Activated T-helper 17 cell treated with anti-CD3 and anti-CD28 coated beads, Interleukin-2, amount 50 U/mL, for 72 hours (primary cell): ENCODE results near the gene HYLS1. TPM values are rescaled to one million over a fixed set of nuclear protein-coding genes. Genes with fewer than 3 reads are reported as not detected.
"Not testable (repeated sequence)": the region's sequence is repeated elsewhere in the genome, so short reads cannot be mapped to it uniquely, and the experiment has no call there.

Experiments
- ATAC-seq: fragments of 150-1000 bp; cut with Tn5 transposase; replicated peaks from 2 replicates; pipeline ENCODE4 v1.10.0; 2021; ENCODE audit warnings: mild to moderate bottlenecking, moderate library complexity
- H3K27ac Mint-ChIP-seq: one replicate; pipeline ENCODE4 v1.8.0; 2022; ENCODE audit warnings: mixed read lengths
- H3K27me3 Mint-ChIP-seq: one replicate; pipeline ENCODE4 v1.8.0; 2022; ENCODE audit warnings: mixed read lengths
- H3K36me3 Mint-ChIP-seq: one replicate; pipeline ENCODE4 v1.8.0; 2022; ENCODE audit warnings: low read depth, mild to moderate bottlenecking, mixed read lengths
- H3K4me1 Mint-ChIP-seq: one replicate; pipeline ENCODE4 v1.8.0; 2022; ENCODE audit warnings: mixed read lengths
- H3K4me3 Mint-ChIP-seq: one replicate; pipeline ENCODE4 v1.8.0; 2022; ENCODE audit warnings: mild to moderate bottlenecking, mixed read lengths
- H3K9me3 Mint-ChIP-seq: one replicate; pipeline ENCODE4 v1.8.0; 2022; ENCODE audit warnings: mixed read lengths
- total RNA-seq, 2 donors: library from RNA; stranded (reverse); gene quantifications; one replicate each; pipeline ENCODE4 v1.2.3, GENCODE V29; 2022

HYLS1 gene
- total RNA-seq, 2 donors from 2014 or later: 7.7 to 9.2 TPM

GRCh38 chr11:125890447-125891100 lies 3.1 kb downstream of the HYLS1 start:
- Mint-ChIP-seq H3K4me1 (peaks cover 14% of the 10 kb centered on the region), H3K4me3 (no peak overlapping the region), H3K27ac (no peak overlapping the region), H3K27me3 (no peaks in the 10 kb centered on the region), H3K36me3 (peaks cover 54% of the 10 kb centered on the region), H3K9me3 (no peaks in the 10 kb centered on the region)
- no peak for ATAC-seq

GRCh38 chr11:125892071-125892470 lies 4.6 kb downstream of the HYLS1 start:
- ATAC-seq: no peak
- no peaks in the 10 kb centered on the region for H3K27me3 Mint-ChIP-seq
- H3K36me3 Mint-ChIP-seq: peaks cover 66% of the 10 kb centered on the region
- H3K27ac Mint-ChIP-seq: peak overlapping the region; percentile 32
- H3K4me3 Mint-ChIP-seq: no peak overlapping the region
- no peaks in the 10 kb centered on the region for H3K9me3 Mint-ChIP-seq
- H3K4me1 Mint-ChIP-seq: peaks cover 17% of the 10 kb centered on the region

GRCh38 chr11:125892994-125893393 lies 5.5 kb downstream of the HYLS1 start:
- H3K9me3 Mint-ChIP-seq: no peaks in the 10 kb centered on the region
- no peaks in the 10 kb centered on the region for H3K27me3 Mint-ChIP-seq
- H3K4me1 Mint-ChIP-seq: peaks cover 12% of the 10 kb centered on the region
- peaks cover 68% of the 10 kb centered on the region for H3K36me3 Mint-ChIP-seq
- H3K4me3 Mint-ChIP-seq: no peak overlapping the region
- ATAC-seq: no peak
- peak overlapping the region; percentile 32 for H3K27ac Mint-ChIP-seq

GRCh38 chr11:125901872-125902271 lies 14.4 kb downstream of the HYLS1 start:
- Mint-ChIP-seq H3K4me1 (peaks cover 26% of the 10 kb centered on the region), H3K9me3 (no peaks in the 10 kb centered on the region), H3K27ac (peak overlapping the region; percentile 65), H3K36me3 (peaks cover 45% of the 10 kb centered on the region), H3K4me3 (peak overlapping the region; percentile 89), H3K27me3 (peaks cover 15% of the 10 kb centered on the region)
- ATAC-seq: no peak

- ATAC-seq: no peak
- peaks cover 40% of the 10 kb centered on the region for H3K36me3 Mint-ChIP-seq
- peaks cover 15% of the 10 kb centered on the region for H3K27me3 Mint-ChIP-seq
- H3K4me1 Mint-ChIP-seq: peaks cover 24% of the 10 kb centered on the region
- H3K27ac Mint-ChIP-seq: peak overlapping the region; percentile 84
- H3K4me3 Mint-ChIP-seq: peak overlapping the region; percentile 89
- no peaks in the 10 kb centered on the region for H3K9me3 Mint-ChIP-seq
These were observed 14.9 kb downstream of the HYLS1 start for GRCh38 chr11:125902277-125902926.

- Mint-ChIP-seq H3K27me3 (peaks cover 19% of the 10 kb centered on the region), H3K4me3 (peak within 1 kb of the TSS; percentile 89), H3K4me1 (peaks cover 24% of the 10 kb centered on the region), H3K27ac (peak within 1 kb of the TSS; percentile 84), H3K9me3 (no peaks in the 10 kb centered on the region), H3K36me3 (peaks cover 33% of the 10 kb centered on the region)
- ATAC-seq: peak; percentile 91
These were observed 15.7 kb downstream of the HYLS1 start, which contains the start of gene PUS3 for GRCh38 chr11:125902927-125903710. TSS of gene PUS3 (minus strand) at chr11:125903206. CDS start at chr11:125896284, 6,922 bp downstream.

- no peaks in the 10 kb centered on the region for H3K9me3 Mint-ChIP-seq
- ATAC-seq: peak; percentile 71
- H3K4me3 Mint-ChIP-seq: peak within 1 kb of the TSS; percentile 89
- H3K4me1 Mint-ChIP-seq: peaks cover 24% of the 10 kb centered on the region
- peak within 1 kb of the TSS; percentile 84 for H3K27ac Mint-ChIP-seq
- H3K36me3 Mint-ChIP-seq: peaks cover 29% of the 10 kb centered on the region
- H3K27me3 Mint-ChIP-seq: peaks cover 26% of the 10 kb centered on the region
These were observed 16.5 kb downstream of the HYLS1 start, which contains the start of gene DDX25 for GRCh38 chr11:125903711-125904659. TSS of gene DDX25 (plus strand) at chr11:125904508. CDS start at chr11:125904518, 10 bp downstream.

- no peak overlapping the region for H3K27ac Mint-ChIP-seq
- peaks cover 22% of the 10 kb centered on the region for H3K36me3 Mint-ChIP-seq
- peaks cover 19% of the 10 kb centered on the region for H3K4me1 Mint-ChIP-seq
- ATAC-seq: no peak
- H3K4me3 Mint-ChIP-seq: peak overlapping the region; percentile 89
- peaks cover 26% of the 10 kb centered on the region for H3K27me3 Mint-ChIP-seq
- no peaks in the 10 kb centered on the region for H3K9me3 Mint-ChIP-seq
These were observed 17.2 kb downstream of the HYLS1 start for GRCh38 chr11:125904678-125905077.

GRCh38 chr11:125910226-125910849 lies 22.9 kb downstream of the HYLS1 start:
- Mint-ChIP-seq H3K36me3 (no peaks in the 10 kb centered on the region), H3K27me3 (peaks cover 40% of the 10 kb centered on the region), H3K4me1 (no peaks in the 10 kb centered on the region), H3K9me3 (no peaks in the 10 kb centered on the region), H3K4me3 (no peak overlapping the region), H3K27ac (no peak overlapping the region)
- no peak for ATAC-seq

- peaks cover 53% of the 10 kb centered on the region for H3K27me3 Mint-ChIP-seq
- not testable (repeated sequence) for H3K9me3 Mint-ChIP-seq, H3K27ac Mint-ChIP-seq, H3K4me1 Mint-ChIP-seq, H3K4me3 Mint-ChIP-seq, H3K36me3 Mint-ChIP-seq, ATAC-seq
These were observed 27.1 kb downstream of the HYLS1 start for GRCh38 chr11:125914601-125915000.

- Mint-ChIP-seq H3K4me3 (no peak overlapping the region), H3K27me3 (peaks cover 47% of the 10 kb centered on the region), H3K9me3 (no peaks in the 10 kb centered on the region), H3K36me3 (no peaks in the 10 kb centered on the region), H3K27ac (no peak overlapping the region), H3K4me1 (no peaks in the 10 kb centered on the region)
- no peak for ATAC-seq
These were observed 29.3 kb downstream of the HYLS1 start for GRCh38 chr11:125916683-125917347.

GRCh38 chr11:125918140-125918840 lies 30.8 kb downstream of the HYLS1 start:
- Mint-ChIP-seq H3K27me3 (peaks cover 39% of the 10 kb centered on the region), H3K4me1 (no peaks in the 10 kb centered on the region), H3K4me3 (no peak overlapping the region), H3K9me3 (no peaks in the 10 kb centered on the region), H3K27ac (no peak overlapping the region), H3K36me3 (no peaks in the 10 kb centered on the region)
- no peak for ATAC-seq
